ENCODE results near the gene CDH3.

CDH3 gene

GRCh38 chr16:68737046-68737729, 92.1 kb downstream of the CDH3 start, which contains the start of gene CDH1:
Gene CDH1 (plus strand): TSS chr16:68737292. CDS start chr16:68737416, 124 bp downstream.
- no peak within 1 kb of the TSS for H3K4me3 ChIP-seq (ENCODE audit: low read depth, low read length)
- in situ Hi-C loops (cut with HindIII; ENCODE audit: low sequenced_read_pairs) = no loop called here

GRCh38 chr16:68737730-68738629, 92.9 kb downstream of the CDH3 start:
- H3K4me3 ChIP-seq (ENCODE audit: low read depth, low read length) = no peak overlapping the region
- TF ChIP-seq CTCF (IDR thresholded peaks at IDR 0.05; ENCODE audit: low read depth, low read length) = peak; percentile 4
- in situ Hi-C loops (cut with HindIII; ENCODE audit: low sequenced_read_pairs) = no loop called here
- no peak for DNase-seq (ENCODE audit: low read depth, low spot score)

More at GRCh38 chr16:68737046-68737729, 92.1 kb downstream of the CDH3 start, which contains the start of gene CDH1:
- no peak for TF ChIP-seq CTCF (IDR thresholded peaks at IDR 0.05; ENCODE audit: low read depth, low read length)
- no peak for DNase-seq (ENCODE audit: low read depth, low spot score)

GRCh38 chr16:68739964-68740627, 95.0 kb downstream of the CDH3 start:
- in situ Hi-C loops (cut with HindIII; ENCODE audit: low sequenced_read_pairs) = no loop called here
- no peak for TF ChIP-seq CTCF (IDR thresholded peaks at IDR 0.05; ENCODE audit: low read depth, low read length)
- H3K4me3 ChIP-seq (ENCODE audit: low read depth, low read length) = no peak overlapping the region
- no peak for DNase-seq (ENCODE audit: low read depth, low spot score)

- TF ChIP-seq CTCF (IDR thresholded peaks at IDR 0.05; ENCODE audit: low read depth, low read length) = no peak
- in situ Hi-C loops (cut with HindIII; ENCODE audit: low sequenced_read_pairs) = no loop called here
- DNase-seq (ENCODE audit: low read depth, low spot score) = no peak
- no peak overlapping the region for H3K4me3 ChIP-seq (ENCODE audit: low read depth, low read length)
Observed at GRCh38 chr16:68740628-68741346, 95.7 kb downstream of the CDH3 start.

GRCh38 chr16:68743664-68744063, 98.6 kb downstream of the CDH3 start:
- in situ Hi-C loops (cut with HindIII; ENCODE audit: low sequenced_read_pairs) = no loop called here
- no peak overlapping the region for H3K4me3 ChIP-seq (ENCODE audit: low read depth, low read length)
- TF ChIP-seq CTCF (IDR thresholded peaks at IDR 0.05; ENCODE audit: low read depth, low read length) = no peak
- DNase-seq (ENCODE audit: low read depth, low spot score) = no peak
